Cardiac septum (tissue), 1 donor: ENCODE results near the gene SHH. TPM values are rescaled to one million over a fixed set of nuclear protein-coding genes. Genes with fewer than 3 reads are reported as not detected.
A peak's percentile ranks its signal among the peaks of the same experiment; 100 is the strongest.

Experiments used
- DNase-seq: peaks from one replicate; pipeline ENCODE4 v3.0.0-alpha.2; 2020; ENCODE audit warnings: low spot score
- intact Hi-C: fragments of 100-400 bp; cut with DNase I; formaldehyde crosslinking; loops from one replicate; pipeline ENCODE4 v1.14.0; 2022
- total RNA-seq: library from RNA; stranded (reverse); fragmentation: NEBNext Ultra II Directional; extraction: Animal tissue kit (Norgen Biotek cat#: 25700); gene quantifications from one replicate; pipeline ENCODE4 v1.2.1, GENCODE V29; 2021
- donor health status: DM: no; HTN: no; CAD: no.

The SHH gene
- total RNA-seq, 1 donor from 2014 or later, result not detected

DNA sequence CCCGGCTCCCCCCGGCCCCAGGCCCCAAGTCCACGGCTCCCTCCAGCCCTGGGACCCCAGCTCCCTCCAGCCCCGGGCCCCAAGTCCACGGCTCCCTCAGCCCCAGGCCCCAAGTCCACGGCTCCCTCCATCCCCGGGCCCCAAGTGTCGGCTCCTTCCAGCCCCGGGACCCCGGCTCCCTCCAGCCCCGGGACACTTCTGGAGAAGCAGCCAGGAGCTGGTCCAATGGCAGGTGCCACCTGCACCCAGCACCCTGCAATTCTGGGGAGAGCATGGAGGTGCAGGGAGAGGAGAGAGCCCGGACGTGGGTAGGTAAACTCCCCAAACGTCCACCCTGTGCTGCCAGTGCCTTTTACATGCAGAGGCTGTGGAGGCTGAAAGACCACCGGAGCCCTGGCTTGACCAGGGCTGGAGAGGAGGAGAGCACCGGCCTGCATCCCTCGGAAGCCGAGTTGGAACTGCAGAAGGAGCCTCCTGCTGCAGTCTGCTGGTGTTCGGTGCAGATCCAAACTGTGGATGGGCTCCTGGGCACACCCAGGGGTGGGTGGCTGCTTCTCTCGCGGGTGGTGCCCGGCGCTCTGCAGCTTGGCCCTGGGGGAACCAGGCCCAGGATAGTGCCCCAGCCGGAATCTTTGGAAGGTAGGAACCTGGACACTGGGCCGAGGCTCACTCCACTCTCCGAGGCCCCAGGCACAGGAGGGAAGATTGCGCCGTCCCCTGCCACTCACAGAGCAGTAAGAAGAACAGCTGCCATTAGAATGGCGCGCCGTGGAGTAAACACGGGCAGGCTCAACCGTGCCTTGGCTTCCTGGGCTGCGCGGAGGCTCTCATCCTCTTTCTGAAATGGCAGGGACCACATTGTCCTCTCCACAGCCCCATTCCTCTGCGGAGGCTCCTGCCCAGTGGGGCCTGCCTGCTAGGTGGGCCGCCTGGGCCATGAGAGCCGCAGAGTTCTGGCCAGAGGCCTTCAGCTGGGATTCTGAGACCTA is 14.7 kb downstream of the SHH start:
- intact Hi-C loops, result loop anchor here (5.0 to 10.0 kb wide), 2 partner anchors 675 to 967 kb away; no protein-coding TSS in a partner anchor
- DNase-seq, result no peak

DNA sequence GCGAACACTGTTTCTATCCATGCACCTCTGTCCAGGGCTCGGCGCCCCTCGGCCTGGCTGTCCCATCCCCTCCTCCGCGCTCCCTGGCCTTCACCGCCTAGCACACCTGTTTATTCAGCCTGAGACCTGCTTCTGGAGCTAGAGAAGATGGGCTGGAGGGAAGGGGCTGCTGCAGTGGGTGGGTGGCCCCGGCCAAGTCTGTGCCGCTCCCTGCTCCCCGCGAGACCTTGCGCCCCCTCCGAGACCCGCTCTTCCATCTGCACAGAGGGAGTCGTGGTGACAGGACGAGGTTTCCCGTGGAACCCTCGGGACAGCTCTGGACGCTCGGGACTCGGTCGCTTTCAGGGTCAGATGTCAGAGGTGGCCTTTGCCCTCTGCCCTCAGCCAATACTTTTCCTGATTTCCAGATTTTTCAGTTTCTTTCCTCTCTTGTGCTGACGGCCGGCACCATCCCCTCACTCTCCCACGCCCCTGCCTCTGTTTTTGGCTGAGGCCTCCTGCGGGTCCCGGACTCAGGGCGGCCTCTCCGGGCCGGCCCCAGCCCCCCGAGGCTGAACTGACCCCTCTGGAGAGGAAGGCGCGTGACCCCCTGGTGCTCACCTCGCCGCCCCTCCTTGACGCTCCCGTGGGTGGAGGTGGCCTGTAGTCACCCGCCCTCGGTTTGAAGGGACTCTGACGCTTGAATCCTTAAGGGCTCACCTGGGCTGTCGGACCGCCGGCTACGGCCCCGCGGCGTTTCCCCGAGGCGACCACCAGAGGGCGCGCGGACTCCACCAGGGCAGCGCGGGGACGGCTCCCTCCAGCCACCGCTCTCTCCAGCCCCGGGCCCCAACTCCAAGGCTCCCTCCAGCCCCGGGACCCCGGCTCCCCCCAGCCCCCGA is 15.6 kb downstream of the SHH start:
- intact Hi-C loops, result loop anchor here (5.0 to 10.0 kb wide), 2 partner anchors 676 to 968 kb away; no protein-coding TSS in a partner anchor
- DNase-seq, result peak; percentile 85

DNA sequence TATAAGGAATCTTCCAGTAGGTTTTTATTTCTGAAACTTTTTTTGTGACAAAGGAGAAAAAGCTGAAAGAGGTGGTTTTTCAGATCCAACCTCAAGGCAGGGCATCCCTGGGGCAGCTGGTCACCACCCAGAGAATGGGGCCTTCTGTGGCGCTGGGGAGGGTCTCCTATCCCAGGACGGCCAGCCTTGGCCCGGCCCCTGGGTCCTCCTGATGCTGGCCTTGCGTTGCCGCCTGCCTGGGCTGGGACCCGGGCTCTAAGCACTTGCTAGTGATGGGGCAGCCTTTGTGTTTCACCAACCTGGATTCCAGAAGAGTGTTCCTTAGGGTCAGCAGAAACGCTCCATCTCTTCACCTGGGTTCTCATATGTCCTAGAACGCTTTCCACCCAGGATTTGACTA is 16.3 kb downstream of the SHH start:
- intact Hi-C loops, result loop anchor here (5.0 to 10.0 kb wide), 2 partner anchors 676 to 969 kb away; no protein-coding TSS in a partner anchor
- DNase-seq, result no peak

DNA sequence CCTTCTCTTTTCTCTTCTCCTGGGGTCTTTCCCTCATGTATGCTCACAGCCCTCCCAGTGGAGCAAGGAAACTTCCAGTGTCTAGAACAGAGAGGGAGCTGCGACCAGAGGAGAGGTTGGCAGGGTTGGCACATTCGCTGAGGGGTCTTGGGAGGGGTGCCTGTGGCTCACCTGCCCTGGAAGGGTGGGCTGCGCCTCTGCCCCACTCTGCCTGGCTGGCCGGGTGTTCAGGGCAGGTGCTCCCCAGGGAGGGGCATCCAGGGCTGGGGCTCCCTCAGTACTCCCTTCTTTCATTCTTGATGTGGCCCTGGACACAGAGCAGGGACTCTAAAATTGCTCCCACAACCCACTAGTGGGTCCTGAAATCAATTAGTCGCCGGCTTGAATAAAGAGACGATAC is 16.9 kb downstream of the SHH start:
- DNase-seq, result no peak
- intact Hi-C loops, result loop anchor here (5.0 to 10.0 kb wide), 2 partner anchors 677 to 969 kb away; no protein-coding TSS in a partner anchor

DNA sequence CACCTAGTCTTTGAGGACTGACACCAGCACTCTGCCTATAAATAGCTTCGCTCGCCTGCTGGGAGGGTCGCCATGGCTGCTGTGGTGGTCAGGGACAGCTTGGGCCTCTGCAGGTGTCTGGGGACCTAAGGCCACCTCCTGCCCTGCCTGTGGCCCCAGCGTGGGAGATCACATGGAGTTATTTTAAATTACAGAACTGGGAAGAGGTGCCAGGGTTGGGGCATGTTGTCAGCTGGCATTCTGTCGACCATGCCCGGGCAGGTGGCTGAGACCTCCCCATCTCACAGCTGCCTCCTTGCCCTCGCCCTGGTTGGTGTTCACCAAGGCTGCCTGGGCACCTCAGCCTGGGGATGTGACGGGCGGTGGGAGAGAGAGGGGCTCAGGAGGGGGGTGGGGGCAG is 18.1 kb downstream of the SHH start:
- intact Hi-C loops, result loop anchor here (10.0 kb wide), 1 partner anchor 971 kb away; no protein-coding TSS in a partner anchor
- DNase-seq, result no peak

DNA sequence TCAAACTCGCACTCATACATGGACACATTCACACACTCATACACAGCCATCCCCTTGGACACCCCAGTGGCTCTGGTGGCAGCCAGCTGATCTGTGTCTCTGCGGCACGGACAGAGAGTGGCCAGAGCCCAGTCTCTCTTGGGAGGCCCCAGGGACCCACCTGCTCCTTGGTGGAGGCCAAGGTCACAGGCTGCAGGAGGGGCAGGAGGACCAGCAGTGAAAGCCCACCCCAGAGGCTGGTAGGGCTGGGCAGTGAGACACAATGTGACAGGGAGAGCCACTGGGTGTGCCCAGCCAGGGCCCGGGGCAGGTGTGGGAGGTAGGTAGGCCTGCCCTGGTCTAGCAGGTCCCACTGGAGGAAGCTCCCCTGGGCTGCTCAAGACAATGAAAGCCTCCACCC is 18.5 kb downstream of the SHH start:
- intact Hi-C loops, result loop anchor here (10.0 kb wide), 1 partner anchor 971 kb away; no protein-coding TSS in a partner anchor
- no peak for DNase-seq

DNA sequence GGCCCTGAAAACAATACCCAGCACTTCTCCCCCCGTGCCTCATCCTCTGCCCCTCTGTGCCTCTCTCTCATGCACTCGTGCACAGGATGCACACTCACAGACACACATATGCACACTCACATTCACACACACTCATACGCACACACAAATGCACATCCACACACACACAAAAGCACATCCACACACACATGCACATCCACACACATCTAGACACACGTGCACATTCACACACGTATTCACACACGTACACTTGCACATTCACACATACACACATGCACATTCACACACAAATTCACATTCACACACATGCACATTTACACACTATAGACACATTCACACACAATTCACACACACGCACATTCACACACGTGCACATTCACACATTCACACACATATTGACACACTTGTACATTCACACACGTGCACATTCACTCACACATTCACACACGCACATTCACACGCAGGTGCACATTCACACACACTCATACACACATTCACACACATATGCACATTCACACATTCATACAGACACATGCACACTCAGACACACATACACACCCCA is 19.2 kb downstream of the SHH start:
- intact Hi-C loops, result loop anchor here (10.0 kb wide), 1 partner anchor 972 kb away; no protein-coding TSS in a partner anchor

DNA sequence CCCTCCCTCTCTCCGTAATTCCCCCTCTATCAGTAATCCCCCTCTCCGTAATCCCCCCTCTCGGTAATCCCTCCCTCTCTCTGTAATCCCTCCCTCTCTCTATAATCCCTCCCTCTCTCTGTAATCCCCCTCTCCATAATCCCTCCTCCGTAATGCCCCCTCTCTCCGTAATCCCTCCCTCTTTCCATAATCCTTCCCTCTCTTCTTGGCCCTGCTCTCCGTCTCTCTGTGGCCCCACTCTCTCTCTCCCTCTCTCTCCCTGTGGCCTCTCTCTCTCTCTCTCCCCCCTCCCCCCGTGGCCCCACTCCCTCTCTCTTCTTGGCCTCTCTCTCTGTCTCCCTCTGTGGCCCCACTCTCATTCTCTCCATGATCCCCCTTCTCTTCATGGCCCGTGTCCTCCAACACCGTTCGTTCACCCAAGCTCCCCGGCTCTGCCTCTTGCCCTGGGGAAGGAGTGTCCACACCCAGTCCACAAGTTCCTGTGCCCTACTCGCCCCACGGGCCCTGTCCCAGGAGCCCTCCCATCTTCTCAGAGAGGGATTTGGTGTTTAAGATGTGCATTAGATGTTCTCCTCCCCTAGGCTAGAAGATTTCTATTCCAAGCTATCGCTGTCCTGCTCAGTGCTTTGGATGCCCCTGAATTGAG is 19.8 kb downstream of the SHH start:
- intact Hi-C loops, result loop anchor here (10.0 kb wide), 1 partner anchor 972 kb away; no protein-coding TSS in a partner anchor
- peak; percentile 19 for DNase-seq

More for the DNA sequence above, 19.2 kb downstream of the SHH start:
- no peak for DNase-seq

DNA sequence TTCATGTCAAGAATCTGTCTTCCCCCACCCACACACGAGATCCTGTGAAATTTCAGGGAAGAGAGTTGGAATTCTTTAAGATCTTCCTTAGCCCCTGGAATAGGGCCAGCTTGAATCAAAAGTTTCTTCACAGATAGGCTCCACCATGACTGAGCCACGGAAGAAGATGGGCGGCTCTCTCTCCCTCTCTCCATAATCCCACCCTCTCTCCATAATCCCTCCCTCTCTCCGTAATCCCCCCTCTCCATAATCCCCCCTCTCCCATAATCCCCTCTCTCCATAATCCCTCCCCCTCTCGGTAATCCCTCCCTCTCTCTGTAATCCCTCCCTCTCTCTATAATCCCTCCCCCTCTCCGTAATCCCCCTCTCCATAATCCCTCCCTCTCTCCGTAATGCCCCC is 20.4 kb downstream of the SHH start:
- intact Hi-C loops, result loop anchor here (10.0 kb wide), 1 partner anchor 973 kb away; no protein-coding TSS in a partner anchor
- DNase-seq, result no peak

DNA sequence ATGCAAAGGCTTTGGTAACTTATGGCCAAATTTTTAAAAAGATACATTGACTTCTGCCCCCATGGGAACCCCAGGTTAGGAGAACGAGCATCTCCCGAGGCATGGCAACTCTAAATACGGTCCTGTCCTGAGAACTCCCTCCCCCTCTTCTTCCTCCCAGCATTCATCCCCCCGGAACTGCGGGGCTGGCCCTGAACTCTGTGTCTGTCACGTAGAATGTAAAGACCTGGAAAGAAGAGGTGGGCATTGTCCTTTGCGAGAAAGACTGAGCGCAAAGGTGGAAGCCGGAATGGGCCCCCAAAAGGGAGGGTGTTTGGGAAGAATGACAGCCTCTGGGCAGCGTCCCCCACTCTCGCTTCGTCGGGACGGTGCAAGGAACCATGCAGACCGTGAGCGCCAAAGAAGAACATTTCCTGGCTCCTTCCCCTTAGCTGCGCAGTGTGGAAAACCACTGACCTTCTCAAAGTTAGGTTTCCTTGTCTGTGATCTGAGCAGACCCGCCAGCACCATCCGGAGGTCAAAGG is 21.0 kb downstream of the SHH start:
- intact Hi-C loops, result loop anchor here (10.0 kb wide), 1 partner anchor 974 kb away; no protein-coding TSS in a partner anchor
- DNase-seq, result peak; percentile 55

DNA sequence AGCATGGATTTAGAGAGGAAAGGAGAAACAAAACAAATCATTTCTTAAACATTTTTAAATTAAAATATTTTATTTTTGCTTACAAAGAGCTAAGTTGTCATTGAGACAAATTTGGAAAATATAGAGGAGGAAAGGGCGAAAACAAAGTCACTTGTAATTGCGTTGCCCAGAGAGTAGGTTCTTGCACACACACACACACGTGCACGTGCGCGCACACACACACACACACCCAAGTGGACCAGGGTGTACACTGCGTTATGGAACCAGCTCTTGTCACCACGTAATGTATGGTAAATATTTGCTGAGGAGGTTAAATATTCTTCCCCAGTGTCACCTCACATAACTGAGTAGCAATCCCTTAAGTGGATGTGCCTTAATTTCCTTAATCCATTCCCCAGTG is 21.6 kb downstream of the SHH start:
- intact Hi-C loops, result loop anchor here (10.0 kb wide), 1 partner anchor 974 kb away; no protein-coding TSS in a partner anchor
- no peak for DNase-seq

DNA sequence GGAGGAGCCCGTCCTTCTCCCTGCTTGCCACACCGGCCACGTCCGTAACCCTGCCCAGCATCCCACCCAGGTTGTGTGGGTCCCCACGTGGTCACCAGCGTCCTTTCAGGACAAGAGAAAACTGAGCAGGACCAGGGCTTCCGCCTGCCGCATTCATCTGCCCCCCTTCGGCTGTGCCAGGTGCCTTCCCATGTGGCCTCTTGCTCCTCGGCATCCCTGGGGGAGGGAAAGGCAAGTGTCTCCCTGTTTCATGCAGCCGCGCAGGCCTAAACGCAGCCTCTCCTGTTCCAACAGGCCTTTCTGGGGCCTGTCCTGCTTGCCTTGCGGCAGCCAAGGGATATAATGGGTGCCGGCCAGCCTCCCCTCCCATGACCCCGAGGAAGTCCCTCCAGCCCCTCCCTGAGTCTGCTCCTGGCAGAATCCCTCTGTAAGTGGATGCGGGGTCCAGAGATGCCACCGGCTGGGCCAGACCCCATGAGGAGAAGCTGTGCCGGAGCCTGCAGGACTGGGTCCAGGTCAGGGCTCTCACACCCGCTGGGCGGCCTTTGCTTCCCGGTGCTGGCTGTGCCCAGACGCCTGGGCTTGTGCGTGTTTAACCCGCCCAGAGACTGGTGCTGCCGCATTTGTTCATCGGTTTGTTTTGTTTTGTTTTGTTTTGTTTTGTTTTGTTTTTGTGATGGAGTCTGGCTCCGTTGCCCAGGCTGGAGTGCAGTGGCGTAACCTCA is 23.1 kb downstream of the SHH start:
- intact Hi-C loops, result no loop called here
- DNase-seq, result peak; percentile 74

DNA sequence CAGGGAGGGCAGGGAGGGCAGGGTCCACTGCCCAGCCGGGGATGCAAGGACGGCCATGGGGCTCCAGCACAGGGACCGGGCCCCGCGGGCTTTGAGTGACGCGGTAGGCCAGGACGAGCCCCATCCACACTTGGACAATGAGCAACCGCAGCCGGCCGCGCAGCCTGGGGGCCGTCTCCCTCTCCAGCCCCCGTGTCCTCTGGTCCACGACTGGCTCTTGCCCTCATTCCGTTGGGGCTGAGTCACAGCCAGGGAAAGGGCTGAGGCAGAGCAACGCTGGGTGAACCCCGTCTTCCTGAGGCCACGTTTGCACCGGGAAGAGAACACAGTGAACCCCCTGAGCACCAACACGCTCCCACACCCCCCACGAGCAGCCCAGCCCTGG is 23.7 kb downstream of the SHH start:
- intact Hi-C loops, result no loop called here
- no peak for DNase-seq

DNA sequence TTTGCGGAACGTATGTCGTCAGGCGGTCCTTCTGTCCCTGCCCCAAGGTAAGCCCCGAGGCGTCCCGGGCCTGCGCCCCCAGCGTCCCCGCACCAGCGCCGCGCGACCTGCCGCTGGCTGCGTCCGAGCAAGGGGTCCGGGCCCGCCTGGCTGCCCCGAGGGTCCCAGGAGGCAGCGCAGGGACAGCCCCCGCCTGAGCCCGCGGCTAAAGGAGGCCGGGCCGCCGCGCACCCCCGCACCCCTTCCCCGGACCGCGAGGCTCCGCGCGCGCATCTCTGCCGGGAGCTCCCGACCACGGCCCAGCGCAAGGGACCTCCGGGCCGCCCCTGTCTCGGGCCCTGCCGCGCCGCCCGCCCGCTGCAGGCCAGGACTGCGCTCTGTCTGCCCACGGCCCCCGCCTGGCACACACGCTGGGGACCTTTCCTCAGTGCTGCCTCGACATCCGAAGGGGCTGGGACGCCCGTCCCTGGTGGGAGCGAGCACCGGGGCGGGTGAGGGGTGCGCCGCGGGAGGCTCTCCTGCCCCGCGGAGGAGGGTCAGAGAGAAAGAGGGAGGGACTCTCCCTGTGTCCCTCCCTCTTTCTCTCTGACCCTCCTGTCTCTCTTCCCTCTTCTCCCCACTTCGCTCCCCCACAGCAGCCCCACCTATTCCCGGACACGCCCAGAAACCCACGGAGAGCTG is 25.0 kb downstream of the SHH start:
- peak; percentile 55 for DNase-seq
- intact Hi-C loops, result no loop called here

DNA sequence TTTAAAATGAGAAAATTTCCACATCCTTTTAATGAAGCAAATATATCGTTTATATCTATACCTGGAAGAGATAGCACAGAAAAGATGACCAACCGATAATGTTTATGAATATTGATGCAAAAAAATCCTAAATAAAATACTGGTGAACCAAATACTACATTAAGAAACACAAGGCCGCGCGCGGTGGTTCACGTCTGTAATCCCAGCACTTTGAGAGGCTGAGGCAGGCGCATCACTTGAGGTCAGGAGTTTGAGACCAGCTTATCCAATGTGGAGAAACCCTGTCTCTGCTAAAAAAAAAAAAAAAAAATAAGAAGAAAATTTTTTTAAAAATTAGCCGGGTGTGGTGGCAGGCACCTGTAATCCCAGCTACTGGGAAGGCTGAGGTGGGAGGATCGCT is 25.8 kb downstream of the SHH start:
- DNase-seq, result no peak
- intact Hi-C loops, result no loop called here

DNA sequence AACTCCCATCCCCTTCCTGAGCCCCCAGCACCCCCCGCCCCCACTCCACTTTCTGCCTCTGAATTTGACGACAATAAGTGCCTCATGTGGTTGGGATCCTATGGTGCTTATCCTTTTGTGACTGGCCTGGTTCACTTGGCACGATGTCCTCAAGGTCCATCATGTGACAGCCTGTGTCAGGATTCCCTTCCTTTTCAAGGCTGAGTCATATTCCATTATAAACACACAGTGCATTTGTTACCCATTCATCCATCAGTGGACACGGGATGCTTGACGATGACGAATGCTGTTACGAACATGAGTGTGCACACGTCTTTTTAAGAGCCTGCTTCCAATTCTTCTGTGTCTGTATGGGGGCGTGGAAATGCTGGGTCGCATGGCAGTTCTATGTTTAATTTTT is 26.7 kb downstream of the SHH start:
- intact Hi-C loops, result no loop called here
- no peak for DNase-seq

DNA sequence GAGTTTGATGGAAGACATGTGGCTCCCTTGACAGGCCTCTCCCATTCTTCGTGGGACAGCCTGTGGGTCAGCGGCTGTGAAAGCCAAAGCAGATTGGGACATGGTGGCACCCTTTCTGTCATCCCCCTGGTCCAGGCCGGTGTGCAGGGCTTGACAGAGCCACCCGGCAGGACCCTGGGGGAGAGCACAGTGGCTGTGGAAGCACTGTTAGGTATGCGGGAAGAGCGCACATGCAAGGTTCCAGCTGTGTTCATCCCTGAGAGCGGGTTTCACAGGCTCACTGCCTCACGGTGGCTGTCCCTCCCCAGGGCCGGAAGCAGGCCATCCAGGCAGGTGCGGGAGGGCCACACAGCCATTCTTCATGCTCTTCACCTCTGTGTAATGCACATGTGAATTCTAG is 29.8 kb downstream of the SHH start:
- no peak for DNase-seq
- intact Hi-C loops, result no loop called here
